GM18861 (cell line): ENCODE results near the gene ANXA1.
"Not testable (repeated sequence)": the region's sequence is repeated elsewhere in the genome, so short reads cannot be mapped to it uniquely, and the experiment has no call there.

ENCODE experiments used
- ATAC-seq: cut with Tn5 transposase; IDR thresholded peaks from one replicate; pipeline ENCODE4 v1.9.1; 2021; ENCODE audit not compliant: unreplicated experiment

The ANXA1 gene

GRCh38 chr9:73167614-73168013, 15.9 kb downstream of the ANXA1 start:
- no peak for ATAC-seq

GRCh38 chr9:73168298-73168934, 16.8 kb downstream of the ANXA1 start:
- no peak for ATAC-seq

- no peak for ATAC-seq
Observed at GRCh38 chr9:73170185-73170957, 18.7 kb downstream of the ANXA1 start.

- no peak for ATAC-seq
Observed at GRCh38 chr9:73172901-73173215, 21.2 kb downstream of the ANXA1 start.

GRCh38 chr9:73173557-73174329, 22.1 kb downstream of the ANXA1 start:
- no peak for ATAC-seq

- no peak for ATAC-seq
Observed at GRCh38 chr9:73174330-73174980, 22.8 kb downstream of the ANXA1 start.

- ATAC-seq = no peak
Observed at GRCh38 chr9:73176450-73176875, 24.8 kb downstream of the ANXA1 start.

- ATAC-seq = no peak
Observed at GRCh38 chr9:73178044-73178443, 26.4 kb downstream of the ANXA1 start.

- peak; percentile 68 for ATAC-seq
Observed at GRCh38 chr9:73179589-73179988, 27.9 kb downstream of the ANXA1 start.

- no peak for ATAC-seq
Observed at GRCh38 chr9:73180403-73180802, 28.7 kb downstream of the ANXA1 start.

GRCh38 chr9:73182928-73183327, 31.3 kb downstream of the ANXA1 start:
- ATAC-seq = no peak

- ATAC-seq = no peak
Observed at GRCh38 chr9:73183428-73183827, 31.8 kb downstream of the ANXA1 start.

GRCh38 chr9:73183917-73184861, 32.5 kb downstream of the ANXA1 start:
- no peak for ATAC-seq

- not testable (repeated sequence) for ATAC-seq
Observed at GRCh38 chr9:73191109-73191508, 39.4 kb downstream of the ANXA1 start.

- ATAC-seq = no peak
Observed at GRCh38 chr9:73194284-73194683, 42.6 kb downstream of the ANXA1 start.

- ATAC-seq = no peak
Observed at GRCh38 chr9:73199448-73199847, 47.8 kb downstream of the ANXA1 start.

GRCh38 chr9:73199886-73200285, 48.2 kb downstream of the ANXA1 start:
- ATAC-seq = no peak

GRCh38 chr9:73200694-73201452, 49.2 kb downstream of the ANXA1 start:
- peak; percentile 55 for ATAC-seq

- ATAC-seq = no peak
Observed at GRCh38 chr9:73202980-73203379, 51.3 kb downstream of the ANXA1 start.

GRCh38 chr9:73204936-73205335, 53.3 kb downstream of the ANXA1 start:
- no peak for ATAC-seq
